ENCODE results near the gene PDGFB.

PDGFB gene

GRCh38 chr22:39238966-39239505, 5.7 kb downstream of the PDGFB start:
- DNase-seq, result no peak

DNA sequence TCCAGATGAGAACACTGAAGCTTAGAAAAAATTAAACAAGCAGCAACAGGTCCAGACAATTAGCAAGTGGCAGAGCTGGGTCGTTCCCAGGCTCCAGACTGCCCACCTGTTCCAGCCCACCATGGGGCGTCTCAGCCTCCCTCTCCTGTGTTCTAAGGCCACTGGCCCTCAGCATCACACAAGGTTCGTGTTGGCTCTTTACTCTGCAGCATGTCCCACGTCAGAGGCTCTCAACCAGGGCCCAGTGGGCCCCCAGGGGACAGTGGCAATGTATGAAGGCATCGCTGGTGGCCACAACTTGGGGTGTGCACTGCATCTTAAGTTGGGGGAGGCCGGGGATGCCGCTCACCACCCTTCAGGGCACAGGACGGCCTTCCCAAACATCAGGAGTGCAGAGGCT, 6.2 kb downstream of the PDGFB start:
- no peak for DNase-seq

GRCh38 chr22:39238101-39238466, 6.7 kb downstream of the PDGFB start:
- DNase-seq, result no peak

DNA sequence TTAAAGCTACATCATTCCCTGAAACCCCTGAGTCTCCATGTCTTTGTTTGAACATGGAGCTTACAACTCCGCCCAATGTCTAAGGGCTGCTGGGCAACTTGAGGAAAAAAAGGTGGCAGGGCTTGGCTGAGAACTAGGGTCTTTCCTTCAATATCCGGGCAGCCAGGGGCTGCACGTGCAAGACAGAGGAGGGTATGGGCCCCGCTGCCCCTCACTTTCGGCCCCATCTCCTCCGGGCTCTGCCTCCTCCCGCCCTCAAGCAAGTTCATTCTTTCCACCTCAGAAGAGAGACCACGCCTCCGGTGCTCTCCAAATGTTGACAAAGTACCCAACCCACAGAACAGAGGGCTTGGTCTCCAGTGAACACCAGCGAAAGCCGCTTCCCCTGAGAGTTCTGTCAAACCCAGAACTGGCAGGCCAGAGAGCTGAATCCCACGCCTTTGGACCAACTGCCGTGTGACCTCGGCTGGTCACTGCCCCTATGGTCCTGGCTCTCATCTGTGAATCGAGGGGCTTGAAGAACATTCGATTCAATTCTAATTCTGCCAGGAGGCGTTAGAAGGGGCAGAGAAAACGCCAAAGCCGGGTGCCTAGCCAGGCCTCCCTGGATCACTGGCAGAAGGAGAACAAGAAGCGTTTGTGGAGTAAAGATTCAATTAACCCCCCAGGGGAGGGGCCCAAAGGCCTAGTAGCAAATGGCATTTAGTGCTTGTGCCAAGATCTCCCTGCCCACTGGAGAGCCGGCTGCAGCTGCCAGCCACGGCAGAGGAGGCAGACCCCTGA, 7.3 kb downstream of the PDGFB start:
- no peak for DNase-seq

DNA sequence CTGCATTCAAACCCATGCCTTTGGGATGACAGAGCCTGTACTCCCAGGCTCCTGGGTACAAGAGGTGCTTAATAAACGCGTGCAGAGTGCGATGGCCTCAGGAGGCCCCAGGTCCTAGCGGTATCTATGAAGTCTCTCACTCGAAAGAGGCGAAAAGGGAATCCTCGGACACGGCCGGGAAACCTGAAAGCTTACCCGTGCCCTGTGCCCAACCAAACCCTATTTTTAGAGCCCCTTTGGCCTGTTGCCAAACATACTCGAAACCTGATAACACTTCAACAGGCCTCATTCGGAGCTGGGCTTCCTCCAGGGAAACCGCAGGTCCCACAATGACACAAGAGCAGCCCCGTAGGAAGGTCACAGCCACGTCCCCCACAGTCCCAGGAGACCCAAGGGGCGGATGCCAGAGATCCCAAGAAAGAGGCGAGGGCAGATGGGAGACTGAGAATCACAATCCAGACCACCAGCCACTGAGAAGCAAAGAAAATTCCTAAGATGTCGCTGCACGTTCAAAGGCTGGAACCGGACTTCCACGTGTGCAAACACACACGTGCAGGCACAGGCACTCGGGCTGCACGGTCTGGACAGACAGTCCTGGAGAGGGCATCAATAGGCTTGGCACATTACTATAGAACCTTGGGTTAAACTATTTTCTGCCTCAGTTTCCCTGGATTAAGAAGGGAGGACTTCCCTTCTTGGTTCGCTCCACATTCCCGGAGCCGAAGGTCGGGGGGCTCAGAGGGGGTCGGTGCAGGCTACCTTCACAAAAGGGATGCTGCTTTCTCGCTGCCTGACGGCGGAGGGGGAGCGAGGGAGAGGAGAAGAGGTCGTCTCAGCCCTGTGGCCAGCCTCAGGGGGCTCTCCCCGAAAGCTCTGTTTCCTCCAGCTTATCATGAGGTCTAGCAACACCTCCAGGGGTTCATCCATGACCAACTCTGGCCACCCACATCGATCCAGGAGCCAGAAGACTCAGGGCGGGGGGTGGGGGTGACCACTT, 8.2 kb downstream of the PDGFB start:
- DNase-seq, result peak; percentile 30

GRCh38 chr22:39234867-39235687, 9.7 kb downstream of the PDGFB start:
- DNase-seq, result no peak

- no peak for DNase-seq
These were observed 10.4 kb downstream of the PDGFB start for GRCh38 chr22:39234472-39234787.

GRCh38 chr22:39233710-39234471, 10.9 kb downstream of the PDGFB start:
- DNase-seq, result no peak

- DNase-seq, result no peak
These were observed 11.7 kb downstream of the PDGFB start for GRCh38 chr22:39232806-39233709.

- DNase-seq, result no peak
These were observed 12.5 kb downstream of the PDGFB start for GRCh38 chr22:39232246-39232645.

DNA sequence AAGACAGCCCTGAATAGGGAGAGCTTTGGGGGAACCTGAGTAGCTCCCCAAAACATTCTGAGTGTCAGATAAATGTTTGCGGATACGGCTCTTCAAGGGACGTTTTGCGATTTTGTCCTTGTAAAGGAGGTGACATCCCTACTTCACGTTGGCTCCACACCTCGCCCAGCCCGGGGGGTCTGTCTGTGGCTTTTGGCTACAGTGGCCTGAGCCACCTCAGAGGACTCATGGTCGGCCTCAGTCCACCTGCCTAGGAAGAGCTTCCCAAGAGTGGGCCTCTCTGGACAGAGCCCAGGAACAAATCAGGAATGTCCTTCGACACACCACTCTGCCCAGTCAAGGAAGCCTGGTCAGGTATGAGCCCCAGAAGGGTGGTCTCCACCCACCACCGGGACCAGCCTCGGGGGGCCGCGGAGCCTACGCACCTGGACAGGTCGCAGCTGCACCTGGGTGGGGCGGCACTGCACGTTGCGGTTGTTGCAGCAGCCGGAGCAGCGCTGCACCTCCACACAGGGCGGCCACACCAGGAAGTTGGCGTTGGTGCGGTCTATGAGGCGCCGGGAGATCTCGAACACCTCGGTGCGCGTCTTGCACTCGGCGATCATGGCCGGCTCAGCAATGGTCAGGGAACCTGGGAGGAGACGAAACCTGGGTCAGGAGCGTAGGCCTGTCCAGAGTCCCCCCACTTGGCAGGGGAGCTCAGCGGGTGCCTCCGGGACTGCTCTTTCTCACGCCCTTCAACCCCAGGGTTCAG, 13.4 kb downstream of the PDGFB start:
- DNase-seq, result no peak

DNA sequence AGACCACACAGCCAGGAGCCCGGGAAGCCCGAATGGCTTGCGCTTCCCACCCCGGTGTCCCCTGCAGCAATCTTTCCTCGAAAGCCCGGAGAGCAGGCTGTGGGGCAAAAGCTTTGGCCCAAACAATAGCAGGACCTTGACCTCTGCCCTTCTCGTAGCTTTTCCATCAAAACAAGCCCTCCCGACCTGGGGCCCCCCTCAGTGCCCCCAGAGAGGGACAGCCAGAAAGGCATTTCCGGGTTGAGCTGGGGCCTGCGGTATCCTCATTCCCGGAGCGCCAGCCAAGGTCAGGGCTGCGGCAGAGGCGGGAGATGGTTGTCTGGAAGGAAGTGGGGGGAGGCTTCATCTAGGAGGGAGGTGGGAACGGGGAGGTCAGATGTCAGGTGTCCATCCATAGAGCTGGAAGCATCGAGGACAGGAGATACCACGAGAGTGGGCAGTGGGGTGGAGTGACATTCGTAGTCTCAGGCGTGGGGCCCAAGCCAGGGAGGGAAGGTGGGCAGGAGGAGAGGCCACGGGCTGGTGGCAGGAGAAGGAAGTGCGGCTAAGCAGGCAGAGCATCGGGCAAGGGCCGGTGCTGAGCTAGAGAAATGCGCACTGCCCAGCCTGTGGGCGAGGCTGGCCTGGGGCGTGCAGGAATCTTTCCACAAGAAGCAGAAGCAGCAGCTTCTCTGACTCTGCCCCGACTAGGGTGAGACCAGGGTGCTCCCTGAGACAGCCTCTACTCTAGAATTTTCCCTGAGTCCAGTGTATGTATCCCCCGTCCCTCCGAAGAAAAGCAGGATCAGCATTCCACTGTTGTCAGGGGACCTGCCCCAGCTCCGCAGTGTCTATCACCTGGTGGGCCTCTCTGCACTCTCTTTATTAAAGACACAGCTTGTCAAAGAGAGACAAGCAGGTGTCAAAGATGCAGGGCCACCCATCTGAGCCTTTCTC, 14.3 kb downstream of the PDGFB start:
- DNase-seq, result no peak

DNA sequence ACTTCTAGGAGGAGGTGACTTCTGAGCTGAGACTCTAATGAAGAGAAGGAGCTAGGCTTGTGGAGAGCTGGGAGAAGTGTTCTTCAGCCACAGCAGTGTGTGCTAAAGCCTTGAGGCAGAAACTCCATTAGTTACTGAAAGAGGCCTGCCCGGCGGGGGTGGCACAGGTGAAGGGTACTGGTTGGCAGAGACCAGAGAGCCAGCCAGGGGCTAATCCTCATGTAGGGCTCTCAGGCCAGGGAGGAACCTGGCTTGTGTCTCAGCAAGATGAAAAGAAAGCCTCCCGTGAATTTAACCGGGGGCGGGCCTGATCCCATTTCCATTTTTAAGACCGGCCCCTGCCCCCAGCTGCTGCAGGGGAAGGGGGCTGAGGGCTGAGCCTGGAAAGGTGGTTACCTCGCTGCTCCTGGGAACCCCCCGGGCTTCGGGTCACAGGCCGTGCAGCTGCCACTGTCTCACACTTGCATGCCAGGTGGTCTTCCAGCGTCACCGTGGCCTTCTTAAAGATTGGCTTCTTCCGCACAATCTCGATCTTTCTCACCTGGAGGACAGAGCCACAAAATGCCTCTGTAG, 15.0 kb downstream of the PDGFB start:
- no peak for DNase-seq

- DNase-seq, result no peak
These were observed 15.7 kb downstream of the PDGFB start for GRCh38 chr22:39229075-39229474.

- DNase-seq, result no peak
These were observed 17.1 kb downstream of the PDGFB start for GRCh38 chr22:39227542-39228272.

DNA sequence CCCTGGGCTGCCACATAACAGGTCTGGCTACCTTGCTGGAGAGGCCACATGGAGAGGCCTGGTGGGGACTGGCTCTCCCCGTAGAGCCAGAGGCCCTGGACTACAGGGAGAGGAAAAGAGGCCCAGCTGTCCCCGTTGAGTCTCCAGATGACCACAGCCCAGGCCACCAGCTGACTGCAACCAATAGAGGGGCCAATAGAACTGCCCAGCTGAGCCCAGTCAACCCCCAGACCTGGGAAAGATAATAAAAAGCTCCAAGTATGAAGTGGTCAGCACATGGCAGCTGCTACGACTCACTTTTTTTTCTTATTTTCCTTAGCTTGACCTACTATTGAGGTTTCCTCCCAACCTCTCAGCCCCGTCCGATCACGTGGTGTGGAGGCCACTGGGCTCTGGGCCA, 18.4 kb downstream of the PDGFB start:
- no peak for DNase-seq

DNA sequence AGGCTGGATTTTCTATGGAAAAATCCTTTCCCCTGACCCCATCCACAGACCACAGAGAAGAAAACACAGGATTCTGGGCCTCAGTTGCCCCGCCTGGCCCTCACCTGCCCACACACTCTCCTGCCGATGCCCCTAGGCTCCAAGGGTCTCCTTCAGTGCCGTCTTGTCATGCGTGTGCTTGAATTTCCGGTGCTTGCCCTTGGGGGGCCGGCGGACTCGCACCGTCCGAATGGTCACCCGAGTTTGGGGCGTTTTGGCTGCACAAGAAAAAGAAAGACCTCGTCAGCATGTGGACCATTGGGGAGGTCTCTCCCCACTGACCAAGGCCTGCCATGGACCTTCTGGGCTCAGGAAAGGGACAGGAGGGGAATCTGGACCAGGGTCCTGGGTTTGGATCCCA, 19.2 kb downstream of the PDGFB start:
- no peak for DNase-seq

- DNase-seq, result no peak
These were observed 20.2 kb downstream of the PDGFB start for GRCh38 chr22:39224550-39224949.
